ENCODE data around the gene USPL1.
"Not testable (repeated sequence)": the region's sequence is repeated elsewhere in the genome, so short reads cannot be mapped to it uniquely, and the experiment has no call there.

Gene USPL1

GRCh38 chr13:30615866-30616541, 1.7 kb upstream of the USPL1 start:
- no peak for DNase-seq (ENCODE audit: low read depth, low spot score)

- DNase-seq (ENCODE audit: low read depth, low spot score) = peak; percentile 8
Observed at GRCh38 chr13:30616927-30617314, 799 bp upstream of the USPL1 start.

- no peak for DNase-seq (ENCODE audit: low read depth, low spot score)
Observed at GRCh38 chr13:30618186-30618929, 638 bp downstream of the USPL1 start.

GRCh38 chr13:30618930-30619279, 1.2 kb downstream of the USPL1 start:
- DNase-seq (ENCODE audit: low read depth, low spot score) = no peak

GRCh38 chr13:30619731-30620130, 2.0 kb downstream of the USPL1 start:
- DNase-seq (ENCODE audit: low read depth, low spot score) = no peak

- DNase-seq (ENCODE audit: low read depth, low spot score) = no peak
Observed at GRCh38 chr13:30620941-30621340, 3.2 kb downstream of the USPL1 start.

- no peak for DNase-seq (ENCODE audit: low read depth, low spot score)
Observed at GRCh38 chr13:30622551-30622950, 4.8 kb downstream of the USPL1 start.

GRCh38 chr13:30623392-30623791, 5.7 kb downstream of the USPL1 start:
- no peak for DNase-seq (ENCODE audit: low read depth, low spot score)

GRCh38 chr13:30624630-30625029, 6.9 kb downstream of the USPL1 start:
- no peak for DNase-seq (ENCODE audit: low read depth, low spot score)

- no peak for DNase-seq (ENCODE audit: low read depth, low spot score)
Observed at GRCh38 chr13:30629527-30629926, 11.8 kb downstream of the USPL1 start.

- DNase-seq (ENCODE audit: low read depth, low spot score) = no peak
Observed at GRCh38 chr13:30633861-30634260, 16.1 kb downstream of the USPL1 start.

GRCh38 chr13:30634838-30635237, 17.1 kb downstream of the USPL1 start:
- DNase-seq (ENCODE audit: low read depth, low spot score) = no peak

GRCh38 chr13:30638301-30638700, 20.6 kb downstream of the USPL1 start:
- no peak for DNase-seq (ENCODE audit: low read depth, low spot score)

GRCh38 chr13:30639671-30640070, 22.0 kb downstream of the USPL1 start:
- no peak for DNase-seq (ENCODE audit: low read depth, low spot score)

- DNase-seq (ENCODE audit: low read depth, low spot score) = not testable (repeated sequence)
Observed at GRCh38 chr13:30641173-30641572, 23.5 kb downstream of the USPL1 start.

GRCh38 chr13:30645629-30646028, 27.9 kb downstream of the USPL1 start:
- no peak for DNase-seq (ENCODE audit: low read depth, low spot score)

- DNase-seq (ENCODE audit: low read depth, low spot score) = no peak
Observed at GRCh38 chr13:30647420-30647819, 29.7 kb downstream of the USPL1 start.

- no peak for DNase-seq (ENCODE audit: low read depth, low spot score)
Observed at GRCh38 chr13:30647824-30648521, 30.3 kb downstream of the USPL1 start.

GRCh38 chr13:30648522-30649012, 30.8 kb downstream of the USPL1 start:
- no peak for DNase-seq (ENCODE audit: low read depth, low spot score)

- not testable (repeated sequence) for DNase-seq (ENCODE audit: low read depth, low spot score)
Observed at GRCh38 chr13:30651648-30652047, 33.9 kb downstream of the USPL1 start.

GRCh38 chr13:30652746-30653386, 35.1 kb downstream of the USPL1 start:
- DNase-seq (ENCODE audit: low read depth, low spot score) = no peak

- DNase-seq (ENCODE audit: low read depth, low spot score) = no peak
Observed at GRCh38 chr13:30654430-30654829, 36.7 kb downstream of the USPL1 start.

Measured in activated naive CD8-positive, alpha-beta T cell treated with anti-CD3 and anti-CD28 coated beads, Interleukin-2, amount 50 U/mL, for 16 hours (primary cell).